ENCODE data around the gene C1QB. TPM values are rescaled to one million over a fixed set of nuclear protein-coding genes. Genes with fewer than 3 reads are reported as not detected.
A peak's percentile ranks its signal among the peaks of the same experiment; 100 is the strongest.

The C1QB gene, protein sequence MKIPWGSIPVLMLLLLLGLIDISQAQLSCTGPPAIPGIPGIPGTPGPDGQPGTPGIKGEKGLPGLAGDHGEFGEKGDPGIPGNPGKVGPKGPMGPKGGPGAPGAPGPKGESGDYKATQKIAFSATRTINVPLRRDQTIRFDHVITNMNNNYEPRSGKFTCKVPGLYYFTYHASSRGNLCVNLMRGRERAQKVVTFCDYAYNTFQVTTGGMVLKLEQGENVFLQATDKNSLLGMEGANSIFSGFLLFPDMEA
- 100 to 1,000 TPM in 1 of 2 donors, 10 to 100 TPM in 1; 39.6 to 702 TPM for total RNA-seq
- polyA plus RNA-seq, result 100 to 1,000 TPM; 354 to 508 TPM
- long read RNA-seq, donor 1, transcript C1QB-203 (3 exons, 1,254 nt), result major isoform, 15 of 15 reads
- long read RNA-seq, donor 1, partial matches to known transcripts, result 0 of 15 reads
- long read RNA-seq, donor 1, other reads (novel, unspliced or antisense), result 0 of 15 reads
- long read RNA-seq, donor 2, transcript C1QB-203 (3 exons, 1,254 nt), result major isoform, 5 of 5 reads
- long read RNA-seq, donor 2, partial matches to known transcripts, result 0 of 5 reads
- long read RNA-seq, donor 2, other reads (novel, unspliced or antisense), result 0 of 5 reads
- long read RNA-seq, donor 3, transcript C1QB-203 (3 exons, 1,254 nt), result major isoform, 5 of 5 reads
- long read RNA-seq, donor 3, partial matches to known transcripts, result 0 of 5 reads
- long read RNA-seq, donor 3, other reads (novel, unspliced or antisense), result 0 of 5 reads
- long read RNA-seq, donor 4, partial matches to known transcripts, result 0 of 3 reads
- long read RNA-seq, donor 4, other reads (novel, unspliced or antisense), result 0 of 3 reads
- long read RNA-seq, donor 5, transcript C1QB-203 (3 exons, 1,254 nt), result major isoform, 19 of 19 reads
- long read RNA-seq, donor 5, partial matches to known transcripts, result 0 of 19 reads
- long read RNA-seq, donor 5, other reads (novel, unspliced or antisense), result 0 of 19 reads

GRCh38 chr1:22652881-22653316 is at the start of gene C1QB:
Gene C1QB (plus strand): TSS chr1:22653236. CDS start chr1:22659463, 6,227 bp downstream.
- H3K4me1 ChIP-seq (ENCODE audit: control insufficient read depth in 5 of 5, insufficient read depth in 5 of 5, low read length in 5 of 5), result peaks cover 0 to 3% (median 0%) of the 10 kb centered on the region in 5 donors
- no peak for TF ChIP-seq CTCF (IDR thresholded peaks at IDR 0.05; ENCODE audit: control extremely low read depth, extremely low read depth)
- ATAC-seq (ENCODE audit: insufficient read depth, low FRiP score) (peak; percentile 68), DNase-seq (no peak)
- no peaks in the 10 kb centered on the region for H3K36me3 ChIP-seq (ENCODE audit: control insufficient read depth in 4 of 4, insufficient read depth in 4 of 4, low read length in 4 of 4)
- H3K4me3 ChIP-seq, result peak within 1 kb of the TSS; percentile 1
- WGBS, 2 donors, result 67 to 78% methylated on average over 11 to 13 of the region's 13 CpGs
- H3K27ac ChIP-seq (ENCODE audit: low read depth in 1 of 2, low read length in 1 of 2), result no peak within 1 kb of the TSS
- H3K9ac ChIP-seq (ENCODE audit: insufficient read depth in 1 of 2, low read length in 2 of 2), result no peak within 1 kb of the TSS
- no peaks in the 10 kb centered on the region for H3K9me3 ChIP-seq (ENCODE audit: control insufficient read depth in 4 of 4, insufficient read depth in 3 of 4, low read length in 3 of 4)
- H3K27me3 ChIP-seq (ENCODE audit: control insufficient read depth in 3 of 3, insufficient read depth in 3 of 3, low read length in 2 of 3), result peaks cover 0 to 11% (median 0%) of the 10 kb centered on the region in 3 donors

GRCh38 chr1:22606161-22606560 is 46.9 kb upstream of the C1QB start:
- no peaks in the 10 kb centered on the region for H3K4me1 ChIP-seq (ENCODE audit: control insufficient read depth in 5 of 5, insufficient read depth in 5 of 5, low read length in 5 of 5)
- ATAC-seq (ENCODE audit: insufficient read depth, low FRiP score) (no peak), DNase-seq (no peak)
- no peak overlapping the region for H3K9ac ChIP-seq (ENCODE audit: insufficient read depth in 1 of 2, low read length in 2 of 2)
- no peak overlapping the region for H3K27ac ChIP-seq (ENCODE audit: low read depth in 1 of 2, low read length in 1 of 2)
- 59 to 60% methylated on average over 4 of the region's 4 CpGs for WGBS, 2 donors
- peaks cover 0 to 10% (median 0%) of the 10 kb centered on the region in 4 donors for H3K9me3 ChIP-seq (ENCODE audit: control insufficient read depth in 4 of 4, insufficient read depth in 3 of 4, low read length in 3 of 4)
- peaks cover 0 to 24% (median 6%) of the 10 kb centered on the region in 3 donors for H3K27me3 ChIP-seq (ENCODE audit: control insufficient read depth in 3 of 3, insufficient read depth in 3 of 3, low read length in 2 of 3)
- no peak for TF ChIP-seq CTCF (IDR thresholded peaks at IDR 0.05; ENCODE audit: control extremely low read depth, extremely low read depth)
- H3K4me3 ChIP-seq, result no peak overlapping the region
- no peaks in the 10 kb centered on the region for H3K36me3 ChIP-seq (ENCODE audit: control insufficient read depth in 4 of 4, insufficient read depth in 4 of 4, low read length in 4 of 4)

DNA sequence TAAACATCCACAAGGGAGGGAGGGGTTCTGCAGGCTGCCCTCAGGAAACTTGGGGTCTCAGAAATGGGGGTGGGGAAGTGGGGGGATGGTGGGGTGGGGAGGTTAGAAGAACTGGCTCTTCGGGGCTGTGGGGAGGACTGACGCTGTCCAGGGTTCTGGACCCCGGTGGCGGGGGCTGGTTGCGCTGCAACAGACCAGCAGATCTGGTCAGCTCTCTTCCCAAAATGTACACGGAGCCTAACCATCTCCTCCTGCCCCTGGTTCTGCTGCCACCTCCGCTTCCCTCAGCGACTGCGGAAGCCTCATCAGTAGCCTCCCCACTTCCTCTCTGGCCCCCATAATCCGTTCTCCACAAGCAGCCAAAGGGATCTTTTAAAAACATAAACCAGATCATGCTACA is 45.9 kb upstream of the C1QB start:
- H3K9me3 ChIP-seq (ENCODE audit: control insufficient read depth in 4 of 4, insufficient read depth in 3 of 4, low read length in 3 of 4), result peaks cover 0 to 12% (median 0%) of the 10 kb centered on the region in 4 donors
- H3K9ac ChIP-seq (ENCODE audit: insufficient read depth in 1 of 2, low read length in 2 of 2), result no peak overlapping the region
- H3K27me3 ChIP-seq (ENCODE audit: control insufficient read depth in 3 of 3, insufficient read depth in 3 of 3, low read length in 2 of 3), result peaks cover 0 to 19% (median 6%) of the 10 kb centered on the region in 3 donors
- no peaks in the 10 kb centered on the region for H3K36me3 ChIP-seq (ENCODE audit: control insufficient read depth in 4 of 4, insufficient read depth in 4 of 4, low read length in 4 of 4)
- no peak for TF ChIP-seq CTCF (IDR thresholded peaks at IDR 0.05; ENCODE audit: control extremely low read depth, extremely low read depth)
- 5 to 11% methylated on average over 9 to 10 of the region's 10 CpGs for WGBS, 2 donors
- DNase-seq (no peak), ATAC-seq (ENCODE audit: insufficient read depth, low FRiP score) (no peak)
- no peaks in the 10 kb centered on the region for H3K4me1 ChIP-seq (ENCODE audit: control insufficient read depth in 5 of 5, insufficient read depth in 5 of 5, low read length in 5 of 5)
- H3K4me3 ChIP-seq, result no peak overlapping the region
- H3K27ac ChIP-seq (ENCODE audit: low read depth in 1 of 2, low read length in 1 of 2), result no peak overlapping the region

Data from lung (tissue), 16 donors.